ENCODE measurements around the gene ANKRD30B. TPM values are rescaled to one million over a fixed set of nuclear protein-coding genes. Genes with fewer than 3 reads are reported as not detected.
"Not testable (repeated sequence)": the region's sequence is repeated elsewhere in the genome, so short reads cannot be mapped to it uniquely, and the experiment has no call there.

Gene ANKRD30B, protein sequence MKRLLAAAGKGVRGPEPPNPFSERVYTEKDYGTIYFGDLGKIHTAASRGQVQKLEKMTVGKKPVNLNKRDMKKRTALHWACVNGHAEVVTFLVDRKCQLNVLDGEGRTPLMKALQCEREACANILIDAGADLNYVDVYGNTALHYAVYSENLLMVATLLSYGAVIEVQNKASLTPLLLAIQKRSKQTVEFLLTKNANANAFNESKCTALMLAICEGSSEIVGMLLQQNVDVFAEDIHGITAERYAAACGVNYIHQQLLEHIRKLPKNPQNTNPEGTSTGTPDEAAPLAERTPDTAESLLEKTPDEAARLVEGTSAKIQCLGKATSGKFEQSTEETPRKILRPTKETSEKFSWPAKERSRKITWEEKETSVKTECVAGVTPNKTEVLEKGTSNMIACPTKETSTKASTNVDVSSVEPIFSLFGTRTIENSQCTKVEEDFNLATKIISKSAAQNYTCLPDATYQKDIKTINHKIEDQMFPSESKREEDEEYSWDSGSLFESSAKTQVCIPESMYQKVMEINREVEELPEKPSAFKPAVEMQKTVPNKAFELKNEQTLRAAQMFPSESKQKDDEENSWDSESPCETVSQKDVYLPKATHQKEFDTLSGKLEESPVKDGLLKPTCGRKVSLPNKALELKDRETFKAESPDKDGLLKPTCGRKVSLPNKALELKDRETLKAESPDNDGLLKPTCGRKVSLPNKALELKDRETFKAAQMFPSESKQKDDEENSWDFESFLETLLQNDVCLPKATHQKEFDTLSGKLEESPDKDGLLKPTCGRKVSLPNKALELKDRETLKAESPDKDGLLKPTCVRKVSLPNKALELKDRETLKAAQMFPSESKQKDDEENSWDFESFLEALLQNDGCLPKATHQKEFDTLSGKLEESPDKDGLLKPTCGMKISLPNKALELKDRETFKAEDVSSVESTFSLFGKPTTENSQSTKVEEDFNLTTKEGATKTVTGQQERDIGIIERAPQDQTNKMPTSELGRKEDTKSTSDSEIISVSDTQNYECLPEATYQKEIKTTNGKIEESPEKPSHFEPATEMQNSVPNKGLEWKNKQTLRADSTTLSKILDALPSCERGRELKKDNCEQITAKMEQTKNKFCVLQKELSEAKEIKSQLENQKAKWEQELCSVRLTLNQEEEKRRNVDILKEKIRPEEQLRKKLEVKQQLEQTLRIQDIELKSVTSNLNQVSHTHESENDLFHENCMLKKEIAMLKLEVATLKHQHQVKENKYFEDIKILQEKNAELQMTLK (N-terminal part only)
- total RNA-seq: not detected in 2 replicates

DNA sequence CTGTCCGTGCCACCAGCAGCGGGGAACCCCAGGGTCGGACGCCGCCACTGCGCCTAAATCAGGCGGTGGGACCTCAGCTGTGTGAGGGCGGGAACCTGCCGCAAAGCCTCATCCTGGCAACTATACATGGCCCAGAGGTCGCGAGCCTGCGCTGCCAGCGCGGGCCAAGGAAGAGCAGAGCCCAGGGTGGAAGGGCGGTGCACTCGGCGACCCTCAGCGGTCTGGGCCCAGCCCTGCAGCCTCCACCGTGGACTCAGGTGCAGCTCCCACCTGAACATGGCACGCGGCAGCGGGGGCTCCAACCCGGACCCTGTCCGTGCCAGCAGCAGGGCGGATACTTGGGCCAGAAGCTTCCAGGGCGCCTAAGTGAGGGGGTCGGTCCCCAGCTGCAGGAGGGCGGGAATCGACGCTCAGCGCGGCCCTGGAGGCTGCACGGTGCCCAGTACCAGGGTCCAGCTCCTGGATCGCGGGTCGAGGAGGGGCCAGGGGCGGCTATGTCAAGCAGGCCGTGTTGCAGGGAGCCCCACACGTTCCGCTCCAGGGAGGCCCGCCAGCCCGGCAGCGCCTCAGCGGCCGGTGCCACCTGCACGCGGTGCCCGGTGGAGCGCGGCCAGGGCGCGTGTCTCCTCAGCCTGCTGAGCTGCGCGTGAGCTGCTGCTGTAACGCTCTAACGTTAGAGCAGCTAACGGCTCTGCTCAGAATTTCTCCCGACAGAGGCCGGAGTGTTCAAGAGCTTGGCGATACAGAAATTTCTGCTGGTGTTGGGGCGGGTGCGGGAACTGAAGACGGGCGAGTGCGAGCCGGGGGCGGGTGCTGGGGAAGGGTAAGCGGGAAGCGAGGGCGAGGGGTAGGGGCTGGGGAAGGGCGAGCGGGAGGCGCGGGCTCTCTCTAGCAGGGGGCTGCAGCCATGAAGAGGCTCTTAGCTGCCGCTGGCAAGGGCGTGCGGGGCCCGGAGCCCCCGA is at the start of gene ANKRD30B:
Gene ANKRD30B, plus strand, starts transcription at position 660 of the 962 bp plus-strand sequence. Its CDS starts 248 bp downstream, at position 908.
- no peak for DNase-seq (ENCODE audit: low read depth, low spot score)

DNA sequence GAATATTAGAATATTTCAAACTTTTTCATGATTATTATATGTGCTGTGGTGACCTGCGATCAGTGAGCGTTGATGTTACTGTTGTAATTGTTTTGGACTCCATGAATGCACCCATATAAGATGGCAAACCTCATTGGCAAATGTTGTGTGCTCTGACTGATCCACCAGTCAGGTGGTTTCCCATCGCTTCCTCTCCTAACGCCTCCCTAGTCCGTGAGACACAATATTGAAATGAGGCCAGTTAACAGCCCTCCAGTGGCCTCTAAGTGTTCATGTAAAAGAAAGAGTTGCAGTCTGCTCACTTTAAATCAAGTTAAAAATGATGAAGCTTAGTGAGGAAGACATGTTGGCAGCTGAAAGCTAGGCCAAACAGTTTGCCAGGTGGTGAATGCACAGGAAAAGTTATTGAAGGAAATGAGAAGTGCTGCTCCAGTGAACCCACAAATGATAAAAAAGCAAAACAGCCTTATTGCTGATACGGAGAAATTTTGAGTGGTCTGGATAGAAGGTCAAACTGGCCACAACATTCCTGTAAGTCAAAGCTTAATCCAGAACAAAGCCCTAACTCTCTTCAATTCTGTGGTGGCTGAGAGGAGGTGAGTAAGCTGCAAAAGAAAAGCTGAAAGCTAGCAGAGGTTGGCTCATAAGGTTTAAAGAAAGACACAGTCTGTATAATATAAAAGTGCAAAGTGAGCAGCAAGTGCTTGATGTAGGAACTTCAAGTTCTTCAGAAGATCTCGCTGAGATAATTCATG is 46.5 kb upstream of the ANKRD30B start:
- DNase-seq (ENCODE audit: low read depth, low spot score): not testable (repeated sequence)

DNA sequence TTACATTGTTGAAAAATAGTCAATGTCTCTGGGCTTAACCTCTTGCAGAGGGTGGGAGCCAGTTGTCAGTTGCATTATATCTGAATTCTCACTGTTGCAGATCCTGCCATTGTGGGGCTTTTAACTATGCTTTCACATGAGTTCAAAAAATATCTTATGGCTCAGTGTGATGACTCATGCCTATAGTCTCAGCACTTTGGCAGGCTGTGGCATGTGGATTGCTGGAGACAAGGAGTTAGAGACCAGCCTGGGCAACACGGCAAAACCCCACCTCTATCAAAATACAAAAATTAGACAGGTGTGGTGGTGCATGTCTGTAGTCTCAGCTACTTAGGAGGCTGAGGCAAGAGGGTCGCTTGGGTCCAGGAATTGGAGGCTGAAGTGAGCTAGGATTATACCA is 38.2 kb upstream of the ANKRD30B start:
- not testable (repeated sequence) for DNase-seq (ENCODE audit: low read depth, low spot score)

DNA sequence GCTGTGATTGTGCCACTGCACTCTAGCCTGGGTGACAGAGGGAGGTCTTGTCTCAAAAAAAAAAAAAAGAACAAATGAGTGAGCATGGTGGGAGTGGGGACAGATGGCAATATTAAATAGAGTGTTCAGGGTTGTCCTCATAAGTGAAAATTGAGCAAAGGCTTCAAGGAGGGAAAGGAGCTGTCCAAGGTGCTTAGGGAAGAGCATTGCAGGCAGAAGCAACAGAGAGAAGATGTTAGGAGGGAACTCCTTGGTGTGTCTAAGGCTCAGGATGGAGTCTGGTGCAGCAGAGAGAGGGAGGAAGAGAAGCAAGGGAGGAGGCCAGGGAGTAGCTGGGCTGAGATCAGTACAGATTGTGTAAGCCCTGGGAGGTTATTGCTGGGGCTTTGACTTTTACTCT is 26.4 kb upstream of the ANKRD30B start:
- DNase-seq (ENCODE audit: low read depth, low spot score): not testable (repeated sequence)

DNA sequence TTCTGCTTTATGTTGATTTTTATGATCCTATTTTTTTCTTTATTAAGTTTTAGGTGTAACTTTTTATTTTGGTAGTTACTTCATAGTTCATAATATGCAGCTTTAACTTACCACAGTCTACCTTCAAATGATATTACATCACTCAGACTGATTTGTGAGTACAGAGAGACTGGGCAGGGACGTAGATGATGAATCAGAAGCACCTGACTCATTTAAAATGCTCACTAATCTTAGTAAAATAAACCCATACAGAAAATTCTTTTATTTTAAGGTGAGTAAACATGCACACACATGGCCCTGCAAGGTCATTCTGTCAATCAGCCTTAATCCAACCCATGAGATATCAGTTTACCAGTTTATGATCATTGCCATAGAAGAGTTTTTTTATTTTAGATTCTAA is 8.9 kb upstream of the ANKRD30B start:
- not testable (repeated sequence) for DNase-seq (ENCODE audit: low read depth, low spot score)

DNA sequence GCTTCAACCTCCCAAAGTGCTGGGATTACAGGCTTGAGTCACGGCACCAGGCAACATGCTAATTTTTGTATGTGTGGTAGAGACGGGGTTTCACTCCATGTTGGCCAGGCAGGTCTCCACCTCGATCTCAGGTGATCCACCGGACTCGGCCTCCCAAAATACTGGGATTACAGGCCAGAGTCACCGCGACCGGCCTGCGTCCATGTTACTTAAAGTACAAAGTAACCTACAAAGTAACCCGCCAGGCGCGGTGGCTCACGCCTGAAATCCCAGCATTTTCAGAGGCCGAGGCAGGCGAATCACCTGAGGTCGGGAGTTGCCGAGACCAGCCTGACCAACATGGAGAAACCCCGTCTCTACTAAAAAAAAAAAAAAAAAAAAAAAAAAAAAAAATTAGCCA is 1.1 kb upstream of the ANKRD30B start:
- DNase-seq (ENCODE audit: low read depth, low spot score): no peak

DNA sequence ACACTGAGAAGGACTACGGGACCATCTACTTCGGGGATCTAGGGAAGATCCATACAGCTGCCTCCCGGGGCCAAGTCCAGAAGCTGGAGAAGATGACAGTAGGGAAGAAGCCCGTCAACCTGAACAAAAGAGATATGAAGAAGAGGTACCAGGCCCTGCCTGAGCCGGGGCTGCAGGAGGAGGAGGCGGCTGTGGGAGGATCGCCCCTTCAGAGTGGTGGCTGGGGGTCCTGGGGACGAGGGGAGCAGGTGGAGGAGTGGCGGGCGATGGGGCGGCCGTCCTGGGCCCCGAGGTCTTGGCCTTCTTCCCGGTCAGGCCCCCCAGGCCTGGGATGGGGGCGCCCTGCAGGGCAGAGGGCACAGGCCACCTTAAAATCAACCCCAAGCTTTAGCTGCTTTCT is 524 bp downstream of the ANKRD30B start:
- no peak for DNase-seq (ENCODE audit: low read depth, low spot score)

DNA sequence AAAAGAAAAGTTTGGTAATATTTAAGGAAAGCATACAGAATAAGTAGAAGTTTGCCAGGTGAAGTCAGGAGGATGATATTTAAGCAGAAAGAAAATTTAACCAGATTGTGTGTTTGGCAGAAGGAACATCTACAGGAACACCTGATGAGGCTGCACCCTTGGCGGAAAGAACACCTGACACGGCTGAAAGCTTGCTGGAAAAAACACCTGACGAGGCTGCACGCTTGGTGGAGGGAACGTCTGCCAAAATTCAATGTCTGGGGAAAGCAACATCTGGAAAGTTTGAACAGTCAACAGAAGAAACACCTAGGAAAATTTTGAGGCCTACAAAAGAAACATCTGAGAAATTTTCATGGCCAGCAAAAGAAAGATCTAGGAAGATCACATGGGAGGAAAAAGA is 15.6 kb downstream of the ANKRD30B start:
- not testable (repeated sequence) for DNase-seq (ENCODE audit: low read depth, low spot score)

DNA sequence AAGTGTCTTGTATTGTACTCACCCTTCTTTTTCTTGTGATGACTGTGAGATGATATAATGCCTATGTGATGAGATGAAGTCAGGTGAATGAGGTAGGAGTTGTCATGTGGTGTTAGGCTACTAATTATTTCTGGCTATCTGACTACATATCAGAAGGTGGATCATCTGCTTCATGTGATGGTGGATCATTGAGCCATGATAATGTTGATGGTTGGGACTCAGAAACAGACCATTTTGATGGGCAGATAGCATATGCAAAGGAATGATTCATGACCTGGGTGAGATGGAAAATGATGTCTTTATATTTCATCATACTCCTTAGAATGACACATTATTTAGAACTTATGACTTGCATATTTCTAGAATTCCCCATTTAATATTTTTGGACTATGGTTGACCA is 19.5 kb downstream of the ANKRD30B start:
- no peak for DNase-seq (ENCODE audit: low read depth, low spot score)

DNA sequence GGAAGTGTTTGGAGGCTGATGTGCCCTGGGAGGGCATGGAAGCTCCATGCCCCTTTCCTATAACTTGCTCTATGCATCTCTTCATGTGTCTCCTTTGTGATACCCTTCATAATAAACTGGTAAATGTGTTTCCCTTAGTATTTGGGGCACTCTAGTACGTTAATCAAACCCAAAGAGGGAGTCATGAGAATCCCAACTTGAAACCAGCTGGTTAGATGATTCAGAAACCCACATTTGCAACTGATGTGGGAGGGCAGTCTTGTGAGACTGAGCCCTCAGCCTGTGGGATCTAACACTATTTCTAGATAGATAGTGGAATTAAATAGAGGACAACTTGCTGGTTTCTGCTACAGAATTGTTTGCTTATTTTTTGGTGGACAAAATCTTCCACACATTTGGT is 20.3 kb downstream of the ANKRD30B start:
- DNase-seq (ENCODE audit: low read depth, low spot score): no peak

DNA sequence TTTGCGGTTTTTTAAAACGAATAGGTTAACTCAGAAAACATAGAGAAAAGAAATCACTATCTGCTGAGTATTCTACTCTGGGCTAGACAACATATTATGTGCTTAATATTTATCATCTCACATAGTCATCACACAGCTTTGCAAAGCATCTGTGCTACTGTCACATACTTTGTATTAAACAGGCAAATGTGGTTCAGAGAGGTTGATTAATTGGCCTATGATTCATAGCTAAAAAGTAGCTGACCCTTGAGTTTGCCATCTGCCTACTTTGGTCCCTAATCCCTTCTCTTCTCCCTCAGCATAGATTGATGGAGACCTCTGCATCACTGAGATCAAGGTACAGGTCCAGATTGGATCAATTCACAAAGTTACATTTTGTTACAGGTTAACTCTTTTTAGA is 21.4 kb downstream of the ANKRD30B start:
- no peak for DNase-seq (ENCODE audit: low read depth, low spot score)

DNA sequence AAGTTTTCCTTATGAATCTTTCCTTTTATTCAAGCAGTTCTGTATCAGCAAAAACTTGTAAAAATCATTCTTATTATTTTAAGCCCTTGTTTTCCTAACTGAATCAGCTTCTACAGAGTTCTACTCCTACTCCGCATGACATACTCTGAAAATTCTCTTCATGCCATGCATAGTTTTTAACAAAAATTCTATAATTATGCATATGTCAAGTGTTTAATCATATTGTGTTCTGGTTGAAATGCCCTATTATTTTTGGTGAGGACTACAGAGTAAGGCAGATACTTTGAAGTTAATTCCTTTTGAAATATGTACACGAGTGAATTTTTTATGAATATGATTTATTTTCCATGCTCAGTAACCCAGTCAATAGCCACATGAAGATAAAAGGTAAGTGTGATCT is 28.8 kb downstream of the ANKRD30B start:
- no peak for DNase-seq (ENCODE audit: low read depth, low spot score)

DNA sequence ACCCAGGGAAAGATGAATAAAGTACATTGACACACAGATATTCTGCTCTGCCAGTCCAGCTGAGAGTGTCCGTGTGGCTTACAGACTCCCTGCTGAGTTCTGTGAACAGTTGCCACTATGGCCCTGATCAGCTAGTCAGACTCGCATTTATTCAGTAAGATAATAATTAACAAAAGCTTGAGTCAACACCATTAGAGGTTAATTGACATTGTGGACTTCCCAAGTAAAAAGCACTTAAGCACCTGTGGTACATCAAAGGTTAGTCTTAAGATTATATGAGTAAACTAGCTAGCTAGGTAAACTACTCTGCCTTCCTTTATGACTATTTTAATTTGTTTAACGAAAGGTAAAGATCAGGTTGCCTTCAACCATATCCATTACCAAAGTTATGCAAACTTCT is 33.7 kb downstream of the ANKRD30B start:
- no peak for DNase-seq (ENCODE audit: low read depth, low spot score)

DNA sequence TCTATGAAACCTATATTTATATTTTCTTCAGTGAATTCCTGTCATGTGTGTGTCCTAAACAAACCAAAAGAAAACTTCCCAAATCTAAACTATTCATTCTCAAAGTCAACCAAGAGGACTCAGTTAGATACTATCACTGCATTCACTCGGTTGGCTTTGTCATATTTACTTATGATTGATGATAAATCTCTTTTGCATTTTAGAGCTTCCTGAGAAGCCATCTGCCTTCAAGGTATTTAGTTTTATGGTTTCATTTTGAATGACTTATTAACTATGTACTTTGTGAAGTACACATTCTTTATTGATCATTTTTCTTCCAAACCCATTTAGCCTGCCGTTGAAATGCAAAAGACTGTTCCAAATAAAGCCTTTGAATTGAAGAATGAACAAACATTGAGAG is 36.2 kb downstream of the ANKRD30B start:
- no peak for DNase-seq (ENCODE audit: low read depth, low spot score)

DNA sequence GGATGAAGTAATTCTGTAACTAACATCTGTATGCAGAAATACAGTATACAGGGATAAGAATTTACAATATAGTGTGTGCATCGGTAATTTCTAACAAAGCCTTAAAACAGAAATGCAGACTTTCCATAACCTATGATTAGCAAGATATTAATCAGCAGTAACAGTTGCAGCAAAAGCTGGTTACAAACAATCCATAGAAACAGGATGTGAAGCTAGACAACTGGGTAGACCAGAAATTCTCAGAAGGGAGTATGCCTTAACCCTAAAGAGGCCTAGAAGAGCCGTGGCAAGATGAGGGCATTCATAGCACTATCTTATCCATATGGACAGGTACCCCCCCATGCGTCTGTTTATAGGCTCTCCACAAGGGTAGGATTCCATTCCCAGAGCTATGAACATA is 48.9 kb downstream of the ANKRD30B start:
- not testable (repeated sequence) for DNase-seq (ENCODE audit: low read depth, low spot score)

DNA sequence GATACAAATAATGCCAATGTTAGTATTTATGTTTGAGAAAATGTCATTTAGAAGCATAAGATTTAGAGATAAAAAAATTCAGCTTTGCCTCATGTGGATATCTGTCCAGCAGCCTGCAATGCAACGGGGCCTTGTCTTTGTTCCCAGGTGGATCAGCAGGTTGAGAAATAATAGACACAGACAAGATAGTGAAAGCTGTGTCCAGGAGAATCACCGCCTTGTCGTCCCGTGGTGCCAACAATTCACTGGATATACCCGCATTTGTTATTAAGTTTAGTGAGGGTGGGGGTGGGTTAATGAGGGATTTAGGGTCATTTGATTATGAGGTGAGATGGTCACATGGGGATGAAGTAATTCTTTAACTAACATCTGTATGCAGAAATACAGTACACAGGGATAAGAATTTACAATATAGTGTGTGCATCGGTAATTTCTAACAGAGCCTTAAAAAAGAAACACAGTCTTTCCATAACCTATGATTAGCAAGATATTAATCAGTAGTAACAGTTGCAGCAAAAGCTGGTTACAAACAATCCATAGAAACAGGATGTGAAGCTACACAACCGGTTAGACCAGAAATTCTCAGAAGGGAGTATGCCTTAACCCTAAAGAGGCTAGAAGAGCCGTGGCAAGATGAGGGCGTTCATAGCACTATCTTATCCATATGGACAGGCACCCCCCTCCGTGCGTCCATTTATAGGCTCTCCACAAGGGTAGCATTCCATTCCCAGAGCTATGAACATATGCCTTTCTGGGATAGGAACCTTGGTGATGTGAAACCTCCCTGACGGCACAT is 50.2 kb downstream of the ANKRD30B start:
- not testable (repeated sequence) for DNase-seq (ENCODE audit: low read depth, low spot score)

DNA sequence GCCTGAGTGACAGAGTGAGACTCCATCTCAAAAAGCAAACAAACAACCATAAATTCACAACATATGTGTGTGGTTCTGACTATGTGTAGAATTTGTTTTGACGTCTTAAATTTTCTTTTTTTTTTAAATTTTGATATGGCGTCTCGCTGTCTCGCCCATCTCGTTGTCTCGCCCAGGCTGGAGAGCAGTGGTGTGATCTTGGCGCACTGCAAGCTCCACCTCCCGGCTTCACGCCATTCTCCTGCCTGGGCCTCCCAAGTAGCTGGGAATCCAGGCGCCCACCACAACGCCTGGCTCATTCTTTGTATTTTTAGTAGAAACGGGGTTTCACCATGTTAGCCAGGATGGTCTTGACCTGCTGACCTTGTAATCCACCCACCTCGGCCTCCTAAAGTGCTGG is 63.1 kb downstream of the ANKRD30B start:
- DNase-seq (ENCODE audit: low read depth, low spot score): not testable (repeated sequence)

DNA sequence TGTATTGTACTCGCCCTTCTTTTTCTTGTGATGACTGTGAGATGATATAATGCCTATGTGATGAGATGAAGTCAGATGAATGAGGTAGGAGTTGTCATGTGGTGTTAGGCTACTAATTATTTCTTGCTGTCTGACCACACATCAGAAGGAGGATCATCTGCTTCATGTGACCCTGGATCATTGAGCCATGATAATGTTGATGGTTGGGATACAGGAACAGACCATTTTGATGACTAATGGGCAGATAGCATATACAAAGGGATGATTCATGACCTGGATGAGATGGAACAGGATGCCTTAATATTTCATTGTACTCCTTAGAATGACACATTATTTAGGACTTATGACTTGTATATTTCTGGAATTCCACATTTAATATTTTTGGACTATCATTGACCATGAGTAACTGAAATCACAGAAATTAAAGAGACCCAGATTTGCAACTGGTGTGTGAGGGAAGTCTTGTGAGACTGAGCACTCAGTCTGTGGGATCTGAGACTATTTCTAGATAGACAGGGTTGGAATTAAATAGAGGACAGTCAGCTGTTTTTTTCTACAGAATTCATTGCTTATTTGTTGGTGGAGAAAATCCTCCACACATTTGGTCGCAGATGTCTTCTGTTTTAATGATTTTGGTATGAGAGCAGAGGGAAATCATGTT is 79.1 kb downstream of the ANKRD30B start:
- DNase-seq (ENCODE audit: low read depth, low spot score): not testable (repeated sequence)

All from pulmonary artery endothelial cell (primary cell).